Urinary bladder (tissue), 4 donors: Measurements from ENCODE around the gene TEX53. TPM values are rescaled to one million over a fixed set of nuclear protein-coding genes. Genes with fewer than 3 reads are reported as not detected.
A peak's percentile ranks its signal among the peaks of the same experiment; 100 is the strongest.

Experiments
- DNase-seq: peaks from one replicate; pipeline ENCODE4 v3.0.0-alpha.2; 2015; ENCODE audit errors: extremely low spot score
- H3K27ac ChIP-seq: one replicate; pipeline ENCODE4 v1.5.1; 2013; ENCODE audit warnings: low read depth, mild to moderate bottlenecking, moderate library complexity
- H3K36me3 ChIP-seq: one replicate; pipeline ENCODE4 v1.6.1; 2013; ENCODE audit warnings: mild to moderate bottlenecking, moderate library complexity; ENCODE audit not compliant: insufficient read depth
- H3K4me1 ChIP-seq: one replicate; pipeline ENCODE4 v1.6.1; 2013; ENCODE audit warnings: mild to moderate bottlenecking, moderate library complexity; ENCODE audit not compliant: insufficient read depth
- H3K4me3 ChIP-seq: one replicate; pipeline ENCODE4 v1.5.1; 2013; ENCODE audit warnings: low read depth, low read length
- WGBS: extraction: QIAGEN DNeasy Blood & Tissue Kit; methylation state at CpG from one replicate; pipeline ENCODE4 v1.1.7; 2013; 5-methylcytosine and 5-hydroxymethylcytosine counted together
- polyA plus RNA-seq: library from polyadenylated mRNA; stranded (reverse); fragments of 200-250 nt; gene quantifications from one replicate; pipeline ENCODE4 v1.2.3, GENCODE V29; 2013
- small RNA-seq: library from RNA; depleted of rRNA; stranded (forward); fragments of <200 nt; gene quantifications from one replicate; pipeline ENCODE3, GENCODE V24; 2014
- total RNA-seq: library from RNA; depleted of rRNA; stranded (reverse); fragments of >200 nt; gene quantifications from one replicate; pipeline ENCODE4 v1.2.3, GENCODE V29; 2014
- donor health status: healthy with polysubstance abuse.
- donor health status: healthy.

Gene TEX53
- total and polyA plus RNA-seq, 2 donors: not detected

DNA sequence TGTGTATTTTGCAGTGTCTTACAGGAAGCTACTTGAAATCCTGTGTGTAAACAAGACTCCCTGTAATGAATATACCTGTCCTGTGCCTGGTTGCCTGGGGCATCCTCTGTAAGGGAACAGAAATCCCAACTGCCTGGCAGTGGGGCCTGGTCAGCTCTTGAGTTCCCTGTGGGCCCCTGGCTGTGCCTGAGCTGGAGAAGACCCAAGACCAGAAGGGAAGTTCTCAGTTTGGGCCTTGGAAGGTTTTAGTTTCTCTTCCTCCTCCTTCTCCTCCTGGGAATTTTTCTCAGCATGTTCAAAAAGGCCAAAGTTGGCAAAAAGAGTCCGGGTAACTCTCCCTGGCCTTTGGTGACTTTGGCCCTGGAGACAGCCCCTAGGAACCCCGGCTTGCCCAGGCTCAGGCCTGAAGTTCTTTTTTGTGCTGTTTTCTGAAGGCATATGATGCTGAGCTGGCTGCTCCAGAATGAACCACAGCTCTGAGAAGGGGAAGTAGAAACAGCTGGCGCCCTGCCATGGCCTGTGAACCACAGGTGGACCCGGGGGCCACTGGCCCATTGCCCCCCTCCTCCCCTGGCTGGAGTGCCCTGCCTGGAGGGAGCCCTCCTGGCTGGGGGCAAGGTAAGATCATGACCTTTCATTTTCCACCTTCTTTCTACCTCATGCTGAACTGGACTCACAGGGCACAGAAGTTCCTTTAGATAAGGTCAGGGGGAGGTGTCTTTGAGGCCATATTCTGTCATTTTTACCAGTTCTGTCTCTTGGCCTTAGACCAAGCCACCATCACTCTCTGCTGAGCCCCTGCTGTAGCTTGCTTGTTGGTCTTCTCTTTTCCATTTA is 40.7 kb downstream of the TEX53 start:
- H3K27ac ChIP-seq: no peak overlapping the region
- H3K4me3 ChIP-seq: no peak overlapping the region
- no peak for DNase-seq
- no peaks in the 10 kb centered on the region for H3K36me3 ChIP-seq
- WGBS: 64% methylated on average over 4 of the region's 4 CpGs
- peaks cover 3% of the 10 kb centered on the region for H3K4me1 ChIP-seq

DNA sequence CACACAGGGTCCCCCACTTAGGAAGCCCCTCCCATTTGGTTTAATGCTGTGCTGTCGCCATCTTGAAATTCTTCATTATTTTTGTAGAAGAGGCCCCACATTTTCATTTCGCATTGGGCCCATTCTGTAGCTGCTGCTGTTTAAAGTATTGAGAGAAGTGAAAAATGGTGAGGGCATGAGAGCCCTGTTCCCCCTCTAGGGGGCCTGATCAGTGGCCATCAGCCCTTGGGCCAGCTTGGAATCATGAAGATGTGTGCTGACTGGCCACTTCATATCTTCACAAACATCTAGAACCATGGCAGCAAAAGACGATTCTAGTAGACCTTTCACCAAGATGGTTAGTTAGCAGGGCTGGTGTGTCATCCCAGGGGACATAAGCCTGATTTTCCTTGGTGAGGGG is 43.2 kb downstream of the TEX53 start:
- H3K27ac ChIP-seq: no peak overlapping the region

GRCh38 chr9:114613919-114614318 is 43.7 kb downstream of the TEX53 start:
- DNase-seq: no peak
- Histone ChIP-seq H3K4me3 (no peak overlapping the region), H3K27ac (no peak overlapping the region), H3K36me3 (no peaks in the 10 kb centered on the region), H3K4me1 (peaks cover 3% of the 10 kb centered on the region)
- WGBS: 63% methylated on average over 3 of the region's 3 CpGs

More for the DNA sequence above, 43.2 kb downstream of the TEX53 start:
- no peak overlapping the region for H3K4me3 ChIP-seq
- WGBS: 85% methylated on average over 3 of the region's 3 CpGs
- peaks cover 3% of the 10 kb centered on the region for H3K4me1 ChIP-seq
- DNase-seq: no peak
- no peaks in the 10 kb centered on the region for H3K36me3 ChIP-seq

- Histone ChIP-seq H3K36me3 (no peaks in the 10 kb centered on the region), H3K27ac (no peak overlapping the region), H3K4me1 (peaks cover 3% of the 10 kb centered on the region), H3K4me3 (no peak overlapping the region)
- DNase-seq: no peak
- 91% methylated on average over 7 of the region's 7 CpGs for WGBS
Observed at GRCh38 chr9:114613087-114613486, 44.5 kb downstream of the TEX53 start.

GRCh38 chr9:114612272-114612923 is 45.2 kb downstream of the TEX53 start:
- Histone ChIP-seq H3K4me3 (peak overlapping the region; percentile 74), H3K4me1 (peaks cover 3% of the 10 kb centered on the region), H3K27ac (peak overlapping the region; percentile 25), H3K36me3 (no peaks in the 10 kb centered on the region)
- DNase-seq: no peak
- 43% methylated on average over 4 of the region's 4 CpGs for WGBS

DNA sequence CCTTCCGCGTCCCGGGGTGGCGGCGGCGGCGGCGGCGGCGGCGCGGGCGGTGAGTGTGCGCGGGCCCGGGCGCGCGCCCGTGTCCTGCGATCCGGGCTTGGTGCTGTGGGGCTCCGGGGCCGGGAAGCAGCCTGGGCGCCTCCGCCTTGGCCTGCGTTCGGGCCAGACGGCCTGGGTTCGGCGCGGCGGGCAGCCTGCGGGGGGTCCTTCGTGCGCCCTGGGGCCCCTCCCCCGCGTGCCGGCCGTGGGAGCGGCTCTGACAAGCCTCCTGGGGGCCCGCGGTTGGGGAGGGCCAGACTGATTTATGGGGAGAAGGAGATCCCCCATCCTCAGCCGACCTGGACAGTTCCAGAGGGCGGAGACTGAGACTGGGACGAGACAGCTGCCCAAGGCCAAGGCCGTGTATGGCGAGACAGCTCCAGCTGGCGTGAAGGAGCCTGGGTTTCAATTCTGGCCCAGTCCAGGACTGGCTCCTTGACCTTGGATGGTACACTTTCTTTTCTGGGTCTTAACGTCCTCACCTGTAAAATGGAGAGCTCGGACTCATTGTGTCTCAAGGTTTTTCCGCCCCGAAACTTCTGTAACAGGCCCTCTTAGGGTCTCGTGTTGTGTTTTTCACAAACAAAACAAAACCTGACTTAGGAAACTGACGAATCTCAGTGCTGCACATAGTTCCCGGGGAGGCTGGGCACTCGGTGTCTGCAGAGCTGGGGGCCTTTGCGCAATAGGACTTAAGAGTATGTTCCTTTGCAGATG is 45.9 kb downstream of the TEX53 start:
- peaks cover under 1% of the 10 kb centered on the region for H3K4me1 ChIP-seq
- H3K36me3 ChIP-seq: no peaks in the 10 kb centered on the region
- peak overlapping the region; percentile 91 for H3K27ac ChIP-seq
- no peak for DNase-seq
- 2% methylated on average over 55 of the region's 58 CpGs for WGBS
- peak overlapping the region; percentile 74 for H3K4me3 ChIP-seq

GRCh38 chr9:114608525-114608796 is 49.1 kb downstream of the TEX53 start:
- Histone ChIP-seq H3K27ac (no peak overlapping the region), H3K4me1 (no peaks in the 10 kb centered on the region), H3K36me3 (no peaks in the 10 kb centered on the region), H3K4me3 (no peak overlapping the region)
- WGBS: 94% methylated on average over 2 of the region's 2 CpGs
- no peak for DNase-seq

GRCh38 chr9:114607671-114608524 is 49.7 kb downstream of the TEX53 start:
- H3K27ac ChIP-seq: no peak overlapping the region
- H3K4me3 ChIP-seq: no peak overlapping the region
- no peaks in the 10 kb centered on the region for H3K36me3 ChIP-seq
- no peak for DNase-seq
- 84% methylated on average over 6 of the region's 6 CpGs for WGBS
- no peaks in the 10 kb centered on the region for H3K4me1 ChIP-seq

- Histone ChIP-seq H3K4me3 (no peak overlapping the region), H3K4me1 (no peaks in the 10 kb centered on the region), H3K27ac (no peak overlapping the region), H3K36me3 (no peaks in the 10 kb centered on the region)
- no peak for DNase-seq
Observed at GRCh38 chr9:114606597-114607207, 50.9 kb downstream of the TEX53 start.

Small RNA genes lying within 50 kb of the gene (small RNA-seq; reads per million reads assigned to genes)
- gene RF00019: not detected

Other genes with a start within 250 kb of the TEX53 start
- gene WHRN, start 152.3 kb downstream of the TEX53 start, total RNA-seq: 2.4 TPM
- 12.1 TPM for gene WHRN, start 152.3 kb downstream of the TEX53 start, polyA plus RNA-seq
- 127 TPM for gene ATP6V1G1, start 70.0 kb downstream of the TEX53 start, total RNA-seq
- gene ATP6V1G1, start 70.0 kb downstream of the TEX53 start, polyA plus RNA-seq: 133 TPM
- 6.9 TPM for gene TMEM268, start 46.5 kb downstream of the TEX53 start, total RNA-seq
- 11.6 TPM for gene TMEM268, start 46.5 kb downstream of the TEX53 start, polyA plus RNA-seq
- not detected for gene TEX48, start 24.4 kb upstream of the TEX53 start, total RNA-seq
- not detected for gene TEX48, start 24.4 kb upstream of the TEX53 start, polyA plus RNA-seq
- 8.8 TPM for gene TNFSF15, start 148.2 kb upstream of the TEX53 start, total RNA-seq
- 0.92 TPM for gene TNFSF15, start 148.2 kb upstream of the TEX53 start, polyA plus RNA-seq